CD14-positive monocyte (primary cell): ENCODE results near the gene POU2F2. TPM values are rescaled to one million over a fixed set of nuclear protein-coding genes. Genes with fewer than 3 reads are reported as not detected.

Experiments used
- DNase-seq, 3 donors: peaks; one replicate each; pipeline ENCODE4 v3.0.0-alpha.2; 2011 to 2022
- H2AFZ ChIP-seq: 2 replicates; pipeline ENCODE4 v1.6.0; 2012; ENCODE audit warnings: mild to moderate bottlenecking, low read depth, low read length, inconsistent platforms; ENCODE audit not compliant: insufficient read depth, poor library complexity, severe bottlenecking
- H3K27ac ChIP-seq, 2 donors: 1 replicate in 1 of 2; 2 replicates in 1 of 2; pipeline ENCODE4 v1.5.1; 2012 to 2013; ENCODE audit warnings: low read length in 2 of 2, control low read depth in 1 of 2, inconsistent platforms in 1 of 2, low read depth in 1 of 2, mild to moderate bottlenecking in 1 of 2
- H3K27me3 ChIP-seq, 2 donors: one replicate each; pipeline versions ENCODE4 v1.6.0 to v1.6.1; 2011 to 2013; ENCODE audit warnings: low read length in 2 of 2; ENCODE audit not compliant: control insufficient read depth in 2 of 2, insufficient read depth in 2 of 2
- H3K36me3 ChIP-seq, 2 donors: replicated peaks in 1 of 2; 1 replicate in 1 of 2; 2 replicates in 1 of 2; pipeline versions ENCODE4 v1.5.1 to v1.6.1; 2012 to 2013; ENCODE audit warnings: low read length in 2 of 2, control low read depth in 1 of 2, inconsistent platforms in 1 of 2, mild to moderate bottlenecking in 1 of 2; ENCODE audit not compliant: insufficient read depth in 2 of 2, control insufficient read depth in 1 of 2
- H3K4me1 ChIP-seq, 2 donors: 1 replicate in 1 of 2; 2 replicates in 1 of 2; pipeline versions ENCODE4 v1.5.1 to v1.6.1; 2012 to 2013; ENCODE audit warnings: low read length in 2 of 2, control low read depth in 1 of 2, inconsistent platforms in 1 of 2, mild to moderate bottlenecking in 1 of 2, moderate library complexity in 1 of 2; ENCODE audit not compliant: insufficient read depth in 2 of 2, control insufficient read depth in 1 of 2
- H3K4me2 ChIP-seq: replicated peaks from 2 replicates; pipeline ENCODE3; 2012; ENCODE audit warnings: low read length, moderate library complexity, mild to moderate bottlenecking; ENCODE audit not compliant: poor library complexity, severe bottlenecking; ENCODE audit errors: extremely low read depth
- H3K4me3 ChIP-seq, 3 experiments: fragments of 200-600 bp in 1 of 3; sonication (generic) in 1 of 3; replicated peaks in 1 of 3; 1 replicate in 2 of 3; 2 replicates in 1 of 3; pipeline ENCODE4 v1.5.1; 2011 to 2013; ENCODE audit warnings: low read length in 3 of 3, mild to moderate bottlenecking in 3 of 3, control low read depth in 2 of 3, low read depth in 2 of 3, inconsistent platforms in 1 of 3, moderate library complexity in 1 of 3
- H3K79me2 ChIP-seq: 2 replicates; pipeline ENCODE4 v1.6.0; 2012; ENCODE audit warnings: mild to moderate bottlenecking, control low read depth, inconsistent platforms, low read length, moderate library complexity; ENCODE audit not compliant: insufficient read depth
- H3K9ac ChIP-seq: 2 replicates; pipeline ENCODE4 v1.6.0; 2017; ENCODE audit warnings: low read length, mild to moderate bottlenecking; ENCODE audit not compliant: insufficient read depth, poor library complexity, severe bottlenecking
- H3K9me3 ChIP-seq, 2 donors: replicated peaks in 1 of 2; 1 replicate in 1 of 2; 2 replicates in 1 of 2; pipeline versions ENCODE4 v1.5.1 to v1.6.1; 2012 to 2013; ENCODE audit warnings: low read length in 2 of 2, control low read depth in 1 of 2; ENCODE audit not compliant: control insufficient read depth in 1 of 2, insufficient read depth in 1 of 2
- H4K20me1 ChIP-seq: 2 replicates; pipeline ENCODE4 v1.6.0; 2012; ENCODE audit warnings: mild to moderate bottlenecking, low read length, control low read depth, moderate library complexity; ENCODE audit not compliant: insufficient read depth
- H3K27ac Mint-ChIP-seq, 7 donors: one replicate each; pipeline ENCODE4 v1.8.0; 2020; ENCODE audit warnings: mild to moderate bottlenecking in 7 of 7, mixed read lengths in 7 of 7, moderate library complexity in 6 of 7, inconsistent platforms in 2 of 7
- H3K27me3 Mint-ChIP-seq, 3 donors: one replicate each; pipeline ENCODE4 v1.8.0; 2021 to 2022; ENCODE audit warnings: low read depth in 3 of 3, mild to moderate bottlenecking in 3 of 3, mixed read lengths in 3 of 3, moderate library complexity in 3 of 3, inconsistent platforms in 1 of 3
- H3K36me3 Mint-ChIP-seq, 2 donors: one replicate each; pipeline ENCODE4 v1.8.0; 2020; ENCODE audit warnings: mixed read lengths in 2 of 2, inconsistent platforms in 1 of 2, mild to moderate bottlenecking in 1 of 2
- H3K4me1 Mint-ChIP-seq: one replicate; pipeline ENCODE4 v1.8.0; 2020; ENCODE audit warnings: mild to moderate bottlenecking, mixed read lengths
- H3K4me3 Mint-ChIP-seq, 2 donors: one replicate each; pipeline ENCODE4 v1.8.0; 2020; ENCODE audit warnings: mild to moderate bottlenecking in 2 of 2, mixed read lengths in 2 of 2, moderate library complexity in 1 of 2
- H3K9me3 Mint-ChIP-seq, 7 donors: one replicate each; pipeline ENCODE4 v1.8.0; 2020 to 2022; ENCODE audit warnings: mixed read lengths in 7 of 7, mild to moderate bottlenecking in 6 of 7, moderate library complexity in 6 of 7, inconsistent platforms in 2 of 7
- WGBS: methylation state at CpG from one replicate; pipeline ENCODE4 v1.1.5; 2013; ENCODE audit warnings: missing lambda C conversion rate; ENCODE audit not compliant: insufficient coverage; 5-methylcytosine and 5-hydroxymethylcytosine counted together
- intact Hi-C, 2 donors: fragments of 100-400 bp; cut with micrococcal nuclease; formaldehyde crosslinking; loops; one replicate each; pipeline versions ENCODE4 v1.15.0 to v1.15.1; 2023
- polyA plus RNA-seq, 3 donors: library from polyadenylated mRNA; depleted of rRNA in 1 of 3; unstranded in 2 of 3; stranded (reverse) in 1 of 3; fragments of 300-500 nt in 2 of 3; fragments of >200 nt in 1 of 3; fragmentation: Illumina TruSeq in 2 of 3; gene quantifications; 1 replicate in 2 of 3; 2 replicates in 1 of 3; pipeline ENCODE4 v1.2.3, GENCODE V29; 2012 to 2021
- TF ChIP-seq, protein P1 (sequence below): fragments of 200-600 bp; IDR thresholded peaks from one replicate; pipeline ENCODE4 v1.8.0; 2022; ENCODE audit warnings: antibody characterized with exemption, mild to moderate bottlenecking

Gene POU2F2
- polyA plus RNA-seq, 3 donors = 20.0 to 147 (median 28.2) TPM

DNA sequence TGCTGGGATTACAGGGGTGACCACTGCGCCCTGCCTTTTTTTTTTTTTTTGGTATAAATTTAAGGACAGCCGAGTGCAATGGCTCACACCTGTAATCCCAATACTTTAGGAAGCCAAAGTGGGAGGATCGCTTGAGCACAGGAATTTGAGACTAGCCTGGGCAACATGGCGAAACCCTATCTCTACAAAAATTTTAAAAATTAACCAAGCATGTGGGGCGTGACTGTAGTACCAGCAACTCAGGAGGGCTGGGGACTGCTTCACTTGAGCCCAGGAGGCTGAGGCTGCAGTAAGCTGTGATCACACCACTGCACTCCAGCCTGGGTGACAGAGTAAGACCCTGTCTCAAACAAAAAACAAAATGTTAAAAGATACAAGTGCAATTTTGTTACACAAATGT lies 34.8 kb downstream of the POU2F2 start:
- Histone ChIP-seq H3K27ac (no peak overlapping the region), H2AFZ (no peak overlapping the region), H3K36me3 (peaks cover 80 to 97% of the 10 kb centered on the region in 2 donors), H3K79me2 (no peaks in the 10 kb centered on the region), H3K27me3 (no peaks in the 10 kb centered on the region), H3K9ac (no peak overlapping the region), H3K4me2 (no peak overlapping the region), H3K4me3 (no peak overlapping the region), H3K4me1 (no peaks in the 10 kb centered on the region), H3K9me3 (no peaks in the 10 kb centered on the region), H4K20me1 (peaks cover 96% of the 10 kb centered on the region)
- Mint-ChIP-seq H3K36me3 (peaks cover 69 to 92% of the 10 kb centered on the region in 2 donors), H3K4me3 (no peak overlapping the region), H3K9me3 (no peaks in the 10 kb centered on the region), H3K27ac (no peak overlapping the region), H3K27me3 (peaks cover 0 to 2% (median 0%) of the 10 kb centered on the region in 3 donors), H3K4me1 (no peaks in the 10 kb centered on the region)
- TF ChIP-seq, protein P1, sequence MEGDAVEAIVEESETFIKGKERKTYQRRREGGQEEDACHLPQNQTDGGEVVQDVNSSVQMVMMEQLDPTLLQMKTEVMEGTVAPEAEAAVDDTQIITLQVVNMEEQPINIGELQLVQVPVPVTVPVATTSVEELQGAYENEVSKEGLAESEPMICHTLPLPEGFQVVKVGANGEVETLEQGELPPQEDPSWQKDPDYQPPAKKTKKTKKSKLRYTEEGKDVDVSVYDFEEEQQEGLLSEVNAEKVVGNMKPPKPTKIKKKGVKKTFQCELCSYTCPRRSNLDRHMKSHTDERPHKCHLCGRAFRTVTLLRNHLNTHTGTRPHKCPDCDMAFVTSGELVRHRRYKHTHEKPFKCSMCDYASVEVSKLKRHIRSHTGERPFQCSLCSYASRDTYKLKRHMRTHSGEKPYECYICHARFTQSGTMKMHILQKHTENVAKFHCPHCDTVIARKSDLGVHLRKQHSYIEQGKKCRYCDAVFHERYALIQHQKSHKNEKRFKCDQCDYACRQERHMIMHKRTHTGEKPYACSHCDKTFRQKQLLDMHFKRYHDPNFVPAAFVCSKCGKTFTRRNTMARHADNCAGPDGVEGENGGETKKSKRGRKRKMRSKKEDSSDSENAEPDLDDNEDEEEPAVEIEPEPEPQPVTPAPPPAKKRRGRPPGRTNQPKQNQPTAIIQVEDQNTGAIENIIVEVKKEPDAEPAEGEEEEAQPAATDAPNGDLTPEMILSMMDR = no peak
- intact Hi-C loops = no loop called here
- no peak for DNase-seq
- WGBS = 90% methylated on average over 2 of the region's 5 CpGs

DNA sequence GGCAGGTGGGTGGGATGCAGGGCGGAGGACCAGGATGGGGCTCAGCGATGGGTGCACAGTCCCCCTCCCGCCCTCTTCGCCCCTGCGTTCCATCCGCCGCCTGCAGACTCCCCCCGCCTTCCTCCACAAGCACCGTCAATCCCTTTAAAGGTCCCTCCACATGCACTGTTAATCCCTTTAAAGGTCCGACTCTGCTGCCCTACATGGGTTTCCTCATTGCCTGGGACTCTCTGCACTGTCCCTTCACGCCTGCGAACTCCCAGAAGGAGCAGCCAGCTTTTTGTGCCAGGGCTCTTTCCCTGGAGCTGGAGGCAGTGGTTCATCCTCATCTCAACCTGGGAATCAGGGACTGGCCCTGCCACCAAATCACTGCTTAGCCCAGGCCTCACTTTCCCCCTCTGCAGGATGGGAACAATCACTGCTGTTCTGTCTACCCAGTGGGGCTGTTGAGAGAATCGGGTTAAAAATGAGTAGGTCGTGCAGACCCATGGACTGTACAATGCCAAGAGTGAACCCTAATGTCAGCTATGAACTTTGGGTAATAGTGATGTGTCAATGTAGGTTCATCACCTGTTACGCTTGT lies 35.9 kb downstream of the POU2F2 start:
- 97% methylated on average over 9 of the region's 15 CpGs for WGBS
- H3K36me3 ChIP-seq = peaks cover 88 to 97% of the 10 kb centered on the region in 2 donors
- H3K4me3 Mint-ChIP-seq = no peak overlapping the region
- H3K27me3 ChIP-seq = no peaks in the 10 kb centered on the region
- H2AFZ ChIP-seq = no peak overlapping the region
- H3K9me3 ChIP-seq = no peaks in the 10 kb centered on the region
- peaks cover 0 to 2% (median 0%) of the 10 kb centered on the region in 3 donors for H3K27me3 Mint-ChIP-seq
- H3K36me3 Mint-ChIP-seq = peaks cover 73 to 94% of the 10 kb centered on the region in 2 donors
- H3K79me2 ChIP-seq = no peaks in the 10 kb centered on the region
- intact Hi-C loops = no loop called here
- no peak for DNase-seq
- no peak overlapping the region for H3K27ac ChIP-seq
- no peaks in the 10 kb centered on the region for H3K9me3 Mint-ChIP-seq
- H3K27ac Mint-ChIP-seq = no peak overlapping the region
- no peaks in the 10 kb centered on the region for H3K4me1 ChIP-seq
- H3K9ac ChIP-seq = no peak overlapping the region
- H3K4me1 Mint-ChIP-seq = peaks cover 2% of the 10 kb centered on the region
- no peak overlapping the region for H3K4me3 ChIP-seq
- peaks cover 96% of the 10 kb centered on the region for H4K20me1 ChIP-seq
- no peak overlapping the region for H3K4me2 ChIP-seq
- TF ChIP-seq, protein P1 = no peak
